K562 (cell line): ENCODE results near the gene POU2F3. TPM values are rescaled to one million over a fixed set of nuclear protein-coding genes. Genes with fewer than 3 reads are reported as not detected.

Experiments
- BRD9 ChIP-seq: fragments of 450-650 bp; IDR thresholded peaks from 2 replicates; pipeline ENCODE4 v1.6.1; 2018; ENCODE audit warnings: low read depth; ENCODE audit not compliant: partially characterized antibody
- CEBPG ChIP-seq, 3 experiments: fragments of 200-800 bp in 1 of 3; sonication (Bioruptor generic) in 1 of 3; sonication (generic) in 1 of 3; formaldehyde crosslinking in 1 of 3; IDR thresholded peaks in 2 of 3; conservative IDR thresholded peaks in 1 of 3; 2 replicates each; pipeline versions ENCODE4 v1.6.1 to v1.8.0; 2016 to 2022; ENCODE audit warnings: missing compliant biosample characterization in 2 of 3, missing genetic modification characterization in 2 of 3, mild to moderate bottlenecking in 1 of 3, missing genetic modification reagents in 1 of 3
- KDM5B ChIP-seq: fragments of 200-600 bp; sonication (generic); IDR thresholded peaks from 2 replicates; pipeline ENCODE4 v1.6.1; 2012; ENCODE audit warnings: low read depth, mild to moderate bottlenecking, moderate library complexity, low read length, control low read depth, inconsistent platforms; ENCODE audit not compliant: insufficient replicate concordance
- LARP7 ChIP-seq: fragments of 450-650 bp; IDR thresholded peaks from 2 replicates; pipeline ENCODE4 v1.6.1; 2016
- MGA ChIP-seq: fragments of 450-650 bp; IDR thresholded peaks from 2 replicates; pipeline ENCODE4 v1.6.1; 2016; ENCODE audit warnings: mild to moderate bottlenecking, moderate library complexity
- POLR2B ChIP-seq: fragments of 450-650 bp; IDR thresholded peaks from 2 replicates; pipeline ENCODE4 v1.6.1; 2018; ENCODE audit warnings: low read depth; ENCODE audit not compliant: partially characterized antibody
- PYGO2 ChIP-seq: fragments of 450-650 bp; IDR thresholded peaks from 2 replicates; pipeline ENCODE4 v1.6.1; 2016; ENCODE audit warnings: mild to moderate bottlenecking, missing genetic modification characterization, moderate library complexity, missing compliant biosample characterization
- RBM17 ChIP-seq: fragments of 200-400 bp; formaldehyde crosslinking; IDR thresholded peaks from 2 replicates; pipeline ENCODE4 v1.6.1; 2017; ENCODE audit warnings: low read depth, mild to moderate bottlenecking, low read length, borderline replicate concordance
- TAF9B ChIP-seq: fragments of 450-650 bp; IDR thresholded peaks from 2 replicates; pipeline ENCODE4 v1.6.1; 2018; ENCODE audit warnings: mild to moderate bottlenecking; ENCODE audit not compliant: partially characterized antibody
- WHSC1 ChIP-seq: IDR thresholded peaks from one replicate; pipeline ENCODE4 v1.6.1; 2012; ENCODE audit warnings: low read length, control low read depth, inconsistent platforms
- polyA plus RNA-seq, 8 experiments: library from polyadenylated mRNA; depleted of rRNA in 4 of 8; stranded (reverse) in 5 of 8; unstranded in 3 of 8; fragments of >200 nt; fragmentation: Nextera tagmentation in 2 of 8; fragmentation: Illumina TruSeq in 1 of 8; extraction: Ambion mirVana in 2 of 8; extraction: Trizol in 1 of 8; gene quantifications; 2 replicates each; pipeline versions ENCODE4 v1.2.1 to v1.2.3, GENCODE V29; 2011 to 2014; ENCODE audit warnings: inconsistent platforms in 1 of 8, missing spikeins in 1 of 8
- total RNA-seq, 7 experiments: library from RNA; depleted of rRNA in 6 of 7; stranded (reverse); fragments of >200 nt in 6 of 7; fragmentation: Illumina TruSeq in 2 of 7; extraction: Trizol in 2 of 7; gene quantifications; 2 replicates each; pipeline versions ENCODE4 v1.2.1 to v1.2.3, GENCODE V29; 2011 to 2021; ENCODE audit warnings: low replicate concordance in 1 of 7

POU2F3 gene
- total and polyA plus RNA-seq, 9 of the 15 experiments (the other 6 are each of a cell fraction or from before 2014, with no cell fraction given), result not detected

DNA sequence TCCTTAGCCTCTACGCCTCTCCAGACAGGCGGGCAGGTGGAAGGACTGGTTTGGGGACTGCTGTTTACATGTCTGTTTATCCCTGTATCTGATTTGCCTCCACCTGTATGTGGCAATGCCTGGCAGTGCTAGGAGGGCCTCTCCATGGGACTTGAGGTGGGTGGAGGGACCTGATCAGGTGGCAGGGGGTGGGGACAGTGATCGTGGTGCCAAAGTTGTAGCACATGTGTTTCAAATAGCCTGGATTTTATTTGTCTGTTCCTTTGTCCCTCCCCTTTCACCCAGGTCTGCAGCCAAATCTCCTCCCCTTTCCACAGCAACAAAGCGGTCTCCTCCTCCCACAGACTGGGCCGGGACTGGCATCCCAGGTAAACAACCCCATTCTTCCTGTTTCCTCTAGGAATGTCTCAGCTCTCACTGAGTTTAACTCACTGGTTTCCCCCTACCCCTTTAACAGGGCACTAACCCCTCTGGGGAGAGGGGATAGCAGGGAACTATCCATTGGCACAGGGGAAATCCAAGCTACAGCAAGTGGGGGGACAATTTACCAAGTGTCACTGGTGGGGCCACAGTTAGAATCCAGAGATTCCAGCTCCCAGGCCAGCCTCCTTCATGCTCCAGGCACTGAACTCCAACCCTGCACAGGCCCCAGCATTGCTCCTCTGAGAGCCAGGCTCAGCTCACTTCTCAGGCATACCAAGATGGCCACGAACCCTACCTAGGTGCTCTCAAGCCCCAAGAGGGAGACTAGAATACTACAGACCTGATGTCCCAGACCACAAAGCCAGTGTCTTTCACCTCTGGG, 62.3 kb downstream of the POU2F3 start (continued):
- TF ChIP-seq MGA, result no peak
- no peak for TF ChIP-seq CEBPG (CRISPR knock-in tag; IDR thresholded peaks at IDR 0.05)
- no peak for TF ChIP-seq CEBPG (tag; conservative IDR thresholded peaks at IDR 0.05 in 1 of 2, IDR thresholded peaks at IDR 0.05 in 1 of 2)
- no peak for TF ChIP-seq KDM5B
- TF ChIP-seq BRD9, result no peak
- no peak for TF ChIP-seq POLR2B
- TF ChIP-seq RBM17, result no peak
- TF ChIP-seq WHSC1, result no peak
- no peak for TF ChIP-seq TAF9B
- no peak for TF ChIP-seq LARP7
- TF ChIP-seq PYGO2, result no peak
- TF ChIP-seq, all 486 proteins: peak for 0
